IgD-negative memory B cell (primary cell): Measurements from ENCODE around the gene PDSS2. TPM values are rescaled to one million over a fixed set of nuclear protein-coding genes. Genes with fewer than 3 reads are reported as not detected.
"Not testable (repeated sequence)": the region's sequence is repeated elsewhere in the genome, so short reads cannot be mapped to it uniquely, and the experiment has no call there.

Experiments used
- H3K27ac Mint-ChIP-seq, 3 donors: one replicate each; pipeline ENCODE4 v1.8.0; 2020 to 2022; ENCODE audit warnings: mild to moderate bottlenecking in 3 of 3, mixed read lengths in 3 of 3, moderate library complexity in 1 of 3
- H3K27me3 Mint-ChIP-seq: one replicate; pipeline ENCODE4 v1.8.0; 2021; ENCODE audit warnings: mixed read lengths
- H3K36me3 Mint-ChIP-seq: one replicate; pipeline ENCODE4 v1.8.0; 2020; ENCODE audit warnings: mild to moderate bottlenecking, mixed read lengths
- H3K4me1 Mint-ChIP-seq, 3 donors: one replicate each; pipeline ENCODE4 v1.8.0; 2020 to 2022; ENCODE audit warnings: mixed read lengths in 3 of 3, mild to moderate bottlenecking in 1 of 3
- H3K4me3 Mint-ChIP-seq, 4 donors: one replicate each; pipeline ENCODE4 v1.8.0; 2020 to 2022; ENCODE audit warnings: mild to moderate bottlenecking in 4 of 4, mixed read lengths in 4 of 4, moderate library complexity in 3 of 4
- H3K9me3 Mint-ChIP-seq, 3 donors: one replicate each; pipeline ENCODE4 v1.8.0; 2020 to 2021; ENCODE audit warnings: mixed read lengths in 3 of 3, mild to moderate bottlenecking in 1 of 3
- polyA plus RNA-seq: library from polyadenylated mRNA; unstranded; fragments of 300-500 nt; fragmentation: Illumina TruSeq; gene quantifications from one replicate; pipeline ENCODE4 v1.2.3, GENCODE V29; 2021

PDSS2 gene
- polyA plus RNA-seq, 1 donor from 2014 or later = 15.7 TPM

- H3K27ac Mint-ChIP-seq = peak overlapping the region in 2 of 3 donors; percentile 6 to 77
- H3K4me1 Mint-ChIP-seq = peaks cover 4 to 12% (median 10%) of the 10 kb centered on the region in 3 donors
- peaks cover 0 to 2% (median 0%) of the 10 kb centered on the region in 3 donors for H3K9me3 Mint-ChIP-seq
- peak overlapping the region; percentile 84 to 98 (median 88) for H3K4me3 Mint-ChIP-seq
- H3K27me3 Mint-ChIP-seq = peaks cover 30% of the 10 kb centered on the region
- no peaks in the 10 kb centered on the region for H3K36me3 Mint-ChIP-seq
These were observed 29.7 kb upstream of the PDSS2 start for GRCh38 chr6:107488875-107489635.

- H3K27ac Mint-ChIP-seq = peak overlapping the region in 2 of 3 donors; percentile 6 to 77
- H3K36me3 Mint-ChIP-seq = no peaks in the 10 kb centered on the region
- H3K9me3 Mint-ChIP-seq = peaks cover 0 to 2% (median 0%) of the 10 kb centered on the region in 3 donors
- peak overlapping the region; percentile 84 to 98 (median 88) for H3K4me3 Mint-ChIP-seq
- peaks cover 4 to 12% (median 10%) of the 10 kb centered on the region in 3 donors for H3K4me1 Mint-ChIP-seq
- H3K27me3 Mint-ChIP-seq = peaks cover 30% of the 10 kb centered on the region
These were observed 29.0 kb upstream of the PDSS2 start for GRCh38 chr6:107488174-107488874.

- Mint-ChIP-seq H3K9me3 (peaks cover 0 to 2% (median 0%) of the 10 kb centered on the region in 3 donors), H3K36me3 (no peaks in the 10 kb centered on the region), H3K4me3 (no peak overlapping the region), H3K4me1 (peaks cover 4 to 8% (median 7%) of the 10 kb centered on the region in 3 donors), H3K27ac (no peak overlapping the region), H3K27me3 (peaks cover 37% of the 10 kb centered on the region)
These were observed 25.8 kb upstream of the PDSS2 start for GRCh38 chr6:107485157-107485556.

- Mint-ChIP-seq H3K9me3 (peaks cover 0 to under 1% (median 0%) of the 10 kb centered on the region in 3 donors), H3K4me3 (no peak overlapping the region), H3K27me3 (peaks cover 10% of the 10 kb centered on the region), H3K4me1 (no peaks in the 10 kb centered on the region), H3K27ac (no peak overlapping the region), H3K36me3 (no peaks in the 10 kb centered on the region)
These were observed 19.8 kb upstream of the PDSS2 start for GRCh38 chr6:107479089-107479690.

- H3K9me3 Mint-ChIP-seq, H3K4me3 Mint-ChIP-seq, H3K27ac Mint-ChIP-seq, H3K36me3 Mint-ChIP-seq, H3K27me3 Mint-ChIP-seq, H3K4me1 Mint-ChIP-seq: not testable (repeated sequence)
These were observed 16.5 kb upstream of the PDSS2 start for GRCh38 chr6:107475826-107476225.

GRCh38 chr6:107475360-107475759, 16.0 kb upstream of the PDSS2 start:
- not testable (repeated sequence) for H3K27ac Mint-ChIP-seq, H3K4me3 Mint-ChIP-seq, H3K4me1 Mint-ChIP-seq, H3K27me3 Mint-ChIP-seq, H3K36me3 Mint-ChIP-seq, H3K9me3 Mint-ChIP-seq

- H3K27me3 Mint-ChIP-seq = peaks cover 2% of the 10 kb centered on the region
- no peak overlapping the region for H3K27ac Mint-ChIP-seq
- H3K36me3 Mint-ChIP-seq = no peaks in the 10 kb centered on the region
- no peak overlapping the region for H3K4me3 Mint-ChIP-seq
- H3K9me3 Mint-ChIP-seq = no peaks in the 10 kb centered on the region
- H3K4me1 Mint-ChIP-seq = no peaks in the 10 kb centered on the region
These were observed 14.3 kb upstream of the PDSS2 start for GRCh38 chr6:107473660-107474059.

GRCh38 chr6:107470364-107470763, 11.0 kb upstream of the PDSS2 start:
- H3K9me3 Mint-ChIP-seq = no peaks in the 10 kb centered on the region
- H3K4me1 Mint-ChIP-seq = no peaks in the 10 kb centered on the region
- no peaks in the 10 kb centered on the region for H3K36me3 Mint-ChIP-seq
- peaks cover 4% of the 10 kb centered on the region for H3K27me3 Mint-ChIP-seq
- H3K4me3 Mint-ChIP-seq = no peak overlapping the region
- H3K27ac Mint-ChIP-seq = no peak overlapping the region

GRCh38 chr6:107466062-107466461, 6.7 kb upstream of the PDSS2 start:
- no peaks in the 10 kb centered on the region for H3K9me3 Mint-ChIP-seq
- no peaks in the 10 kb centered on the region for H3K4me1 Mint-ChIP-seq
- peaks cover 2% of the 10 kb centered on the region for H3K27me3 Mint-ChIP-seq
- no peaks in the 10 kb centered on the region for H3K36me3 Mint-ChIP-seq
- no peak overlapping the region for H3K27ac Mint-ChIP-seq
- no peak overlapping the region for H3K4me3 Mint-ChIP-seq

GRCh38 chr6:107460083-107460631, 793 bp upstream of the PDSS2 start:
- H3K27ac Mint-ChIP-seq = peak overlapping the region; percentile 91 to 99 (median 97)
- H3K9me3 Mint-ChIP-seq = no peaks in the 10 kb centered on the region
- peaks cover 3% of the 10 kb centered on the region for H3K36me3 Mint-ChIP-seq
- H3K27me3 Mint-ChIP-seq = no peaks in the 10 kb centered on the region
- H3K4me3 Mint-ChIP-seq = peak overlapping the region; percentile 97 to 100 (median 98)
- peaks cover 15 to 20% (median 19%) of the 10 kb centered on the region in 3 donors for H3K4me1 Mint-ChIP-seq

- H3K36me3 Mint-ChIP-seq = peaks cover 6% of the 10 kb centered on the region
- H3K9me3 Mint-ChIP-seq = no peaks in the 10 kb centered on the region
- peak overlapping the region; percentile 91 to 99 (median 97) for H3K27ac Mint-ChIP-seq
- no peaks in the 10 kb centered on the region for H3K27me3 Mint-ChIP-seq
- peak overlapping the region; percentile 97 to 100 (median 98) for H3K4me3 Mint-ChIP-seq
- H3K4me1 Mint-ChIP-seq = peaks cover 16 to 20% (median 20%) of the 10 kb centered on the region in 3 donors
These were observed 587 bp downstream of the PDSS2 start for GRCh38 chr6:107458672-107459282.

GRCh38 chr6:107448776-107449175, 10.6 kb downstream of the PDSS2 start:
- Mint-ChIP-seq H3K4me3 (no peak overlapping the region), H3K27me3 (no peaks in the 10 kb centered on the region), H3K9me3 (peaks cover 11 to 25% (median 20%) of the 10 kb centered on the region in 3 donors), H3K27ac (peak overlapping the region in 2 of 3 donors; percentile 30 to 76), H3K4me1 (peaks cover 0 to 5% (median 4%) of the 10 kb centered on the region in 3 donors), H3K36me3 (peaks cover 14% of the 10 kb centered on the region)

- H3K4me3 Mint-ChIP-seq = no peak overlapping the region
These were observed 11.6 kb downstream of the PDSS2 start for GRCh38 chr6:107447663-107448216.

GRCh38 chr6:107444277-107444676, 15.1 kb downstream of the PDSS2 start:
- Mint-ChIP-seq H3K4me1 (peaks cover 0 to 9% (median 5%) of the 10 kb centered on the region in 3 donors), H3K4me3 (no peak overlapping the region), H3K36me3 (peaks cover 7% of the 10 kb centered on the region), H3K27ac (no peak overlapping the region), H3K9me3 (peaks cover 5 to 23% (median 19%) of the 10 kb centered on the region in 3 donors), H3K27me3 (no peaks in the 10 kb centered on the region)

More at GRCh38 chr6:107447663-107448216, 11.6 kb downstream of the PDSS2 start:
- H3K27me3 Mint-ChIP-seq = no peaks in the 10 kb centered on the region
- peak overlapping the region in 1 of 3 donors; percentile 28 for H3K27ac Mint-ChIP-seq
- H3K4me1 Mint-ChIP-seq = peaks cover 0 to 7% (median 3%) of the 10 kb centered on the region in 3 donors
- H3K9me3 Mint-ChIP-seq = peaks cover 11 to 26% (median 20%) of the 10 kb centered on the region in 3 donors
- peaks cover 13% of the 10 kb centered on the region for H3K36me3 Mint-ChIP-seq
